GM23338 (cell line): ENCODE results near the gene RLF. TPM values are rescaled to one million over a fixed set of nuclear protein-coding genes. Genes with fewer than 3 reads are reported as not detected.

Experiments
- ATAC-seq: fragments of 200-7000 bp; cut with Tn5 transposase; 3 replicates; pipeline ENCODE4 v1.9.1; 2020
- DNase-seq: peaks from one replicate; pipeline ENCODE4 v3.0.0-alpha.2; 2015; ENCODE audit warnings: low spot score
- H2AFZ ChIP-seq: fragments of 200-600 bp; sonication (generic); 2 replicates; pipeline ENCODE4 v1.8.0; 2016; ENCODE audit warnings: antibody characterized with exemption, mild to moderate bottlenecking, moderate library complexity
- H3F3A ChIP-seq: fragments of 200-600 bp; sonication (generic); replicated peaks from 2 replicates; pipeline ENCODE4 v1.8.0; 2017; ENCODE audit warnings: antibody characterized with exemption, mixed run types, low read depth
- H3K27ac ChIP-seq: fragments of 200-600 bp; sonication (generic); 2 replicates; pipeline ENCODE4 v1.6.1; 2016; ENCODE audit warnings: low read depth
- H3K27me3 ChIP-seq: fragments of 200-600 bp; sonication (generic); 2 replicates; pipeline ENCODE4 v1.8.0; 2016; ENCODE audit warnings: mild to moderate bottlenecking, mixed run types, moderate library complexity; ENCODE audit not compliant: insufficient read depth
- H3K36me3 ChIP-seq: fragments of 200-600 bp; sonication (generic); 2 replicates; pipeline ENCODE4 v1.8.0; 2016; ENCODE audit warnings: mild to moderate bottlenecking; ENCODE audit not compliant: insufficient read depth
- H3K4me1 ChIP-seq: fragments of 200-600 bp; sonication (generic); 2 replicates; pipeline ENCODE4 v1.8.0; 2016; ENCODE audit warnings: mild to moderate bottlenecking, moderate library complexity; ENCODE audit not compliant: insufficient read depth
- H3K4me2 ChIP-seq: fragments of 200-600 bp; sonication (generic); 2 replicates; pipeline ENCODE4 v1.7.1; 2017; ENCODE audit warnings: mixed run types
- H3K4me3 ChIP-seq: fragments of 200-600 bp; sonication (generic); 2 replicates; pipeline ENCODE4 v1.6.1; 2016; ENCODE audit warnings: mixed run types
- H3K79me2 ChIP-seq: fragments of 200-600 bp; sonication (generic); replicated peaks from 2 replicates; pipeline ENCODE4 v1.8.0; 2017; ENCODE audit warnings: mild to moderate bottlenecking; ENCODE audit not compliant: insufficient read depth
- H3K9me2 ChIP-seq: fragments of 200-600 bp; sonication (generic); 2 replicates; pipeline ENCODE4 v1.8.0; 2017; ENCODE audit not compliant: insufficient read depth
- H4K20me1 ChIP-seq: fragments of 200-600 bp; sonication (generic); replicated peaks from 2 replicates; pipeline ENCODE4 v1.8.0; 2017; ENCODE audit warnings: mild to moderate bottlenecking; ENCODE audit not compliant: insufficient read depth
- H3K27ac Mint-ChIP-seq: 2 replicates; pipeline ENCODE4 v1.8.0; 2020; ENCODE audit warnings: inconsistent platforms, mild to moderate bottlenecking, moderate library complexity, mixed read lengths
- H3K27me3 Mint-ChIP-seq: 3 replicates; pipeline ENCODE4 v1.8.0; 2022; ENCODE audit warnings: low read depth, mild to moderate bottlenecking, moderate library complexity, mixed read lengths, inconsistent platforms; ENCODE audit not compliant: insufficient read depth, poor library complexity
- H3K36me3 Mint-ChIP-seq: 3 replicates; pipeline ENCODE4 v1.8.0; 2021; ENCODE audit warnings: low read depth, mild to moderate bottlenecking, inconsistent platforms, moderate library complexity, mixed read lengths
- H3K4me1 Mint-ChIP-seq: 3 replicates; pipeline ENCODE4 v1.8.0; 2020; ENCODE audit warnings: mild to moderate bottlenecking, inconsistent platforms, mixed read lengths
- H3K4me3 Mint-ChIP-seq: 3 replicates; pipeline ENCODE4 v1.8.0; 2021; ENCODE audit warnings: moderate library complexity, mild to moderate bottlenecking, inconsistent platforms, mixed read lengths
- H3K9me3 Mint-ChIP-seq: 3 replicates; pipeline ENCODE4 v1.8.0; 2020; ENCODE audit warnings: moderate library complexity, mild to moderate bottlenecking, inconsistent platforms, mixed read lengths
- CREB1 ChIP-seq: fragments of 250-450 bp; sonication (Bioruptor Pico); IDR thresholded peaks from 2 replicates; pipeline ENCODE4 v1.5.0; 2020; ENCODE audit warnings: low read depth, mild to moderate bottlenecking, moderate library complexity
- EZH2phosphoT487 ChIP-seq: fragments of 200-600 bp; sonication (generic); IDR thresholded peaks from one replicate; pipeline ENCODE4 v1.8.1; 2018; ENCODE audit warnings: antibody characterized with exemption; ENCODE audit not compliant: unreplicated experiment
- JUNB ChIP-seq: IDR thresholded peaks from one replicate; pipeline ENCODE4 v1.6.1; 2016; ENCODE audit warnings: antibody characterized with exemption; ENCODE audit not compliant: unreplicated experiment
- polyA plus RNA-seq: library from polyadenylated mRNA; unstranded; fragments of >200 nt; fragmentation: Nextera tagmentation; extraction: Ambion mirVana; gene quantifications from 2 replicates; pipeline ENCODE4 v1.2.1, GENCODE V29; 2016
- total RNA-seq: library from RNA; depleted of rRNA; stranded (reverse); fragments of >200 nt; shearing (Covaris generic); gene quantifications from 2 replicates; pipeline ENCODE4 v1.2.3, GENCODE V29; 2014
- TF ChIP-seq, protein P1 (sequence below): IDR thresholded peaks from one replicate; pipeline ENCODE4 v1.6.1; 2018; ENCODE audit warnings: antibody characterized with exemption; ENCODE audit not compliant: unreplicated experiment
- TF ChIP-seq, protein P2 (sequence below): IDR thresholded peaks from 2 replicates; pipeline ENCODE4 v1.6.1; 2016; ENCODE audit warnings: antibody characterized with exemption
- TF ChIP-seq, protein P3 (sequence below): fragments of 250-450 bp; sonication (Bioruptor Pico); IDR thresholded peaks from 2 replicates; pipeline ENCODE4 v1.5.0; 2020; ENCODE audit warnings: mild to moderate bottlenecking, moderate library complexity
- TF ChIP-seq, protein P4 (sequence below), 2 experiments: fragments of 200-600 bp in 1 of 2; sonication (generic) in 1 of 2; conservative IDR thresholded peaks; 2 replicates each; pipeline versions ENCODE4 v1.5.1 to v1.6.1; 2016 to 2017; ENCODE audit warnings: antibody characterized with exemption in 2 of 2, low read depth in 2 of 2, mild to moderate bottlenecking in 2 of 2, moderate library complexity in 1 of 2

RLF gene
- total and polyA plus RNA-seq, 2 experiments from 2014 or later, result 6.6 to 21.1 TPM

DNA sequence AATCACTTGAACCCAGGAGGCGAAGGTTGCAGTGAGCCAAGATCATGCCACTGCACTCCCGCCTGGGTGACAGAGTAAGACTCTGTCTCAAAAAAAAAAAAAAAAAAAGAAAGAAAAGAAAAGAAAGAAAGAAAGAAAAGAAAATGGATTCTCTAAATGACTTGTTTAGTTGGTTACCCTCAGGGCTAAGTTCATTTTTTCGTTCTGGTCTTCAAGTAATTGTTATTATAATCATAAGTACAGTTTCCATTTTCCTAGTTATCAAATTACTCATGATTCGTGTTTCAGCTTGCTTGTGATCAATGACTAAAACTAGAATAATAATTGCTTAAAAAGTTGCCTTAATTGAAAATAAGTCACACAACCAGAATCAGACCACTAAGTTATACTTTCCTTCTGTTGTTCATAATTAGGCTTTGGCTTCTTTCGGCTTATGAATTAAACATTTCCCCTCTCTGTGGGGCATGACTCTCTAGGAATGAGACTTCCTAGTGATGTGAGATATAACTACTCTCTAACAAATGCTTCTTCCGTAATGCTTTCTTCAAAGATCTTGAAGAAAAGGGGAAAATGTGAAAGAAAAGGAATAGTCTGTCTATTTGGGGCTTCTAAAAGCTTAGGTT, 9.6 kb upstream of the RLF start:
- Histone ChIP-seq H3K4me1 (no peaks in the 10 kb centered on the region), H4K20me1 (no peaks in the 10 kb centered on the region), H3K4me2 (no peak overlapping the region), H3F3A (no peaks in the 10 kb centered on the region), H3K36me3 (no peaks in the 10 kb centered on the region), H2AFZ (no peak overlapping the region), H3K9me2 (no peaks in the 10 kb centered on the region), H3K27ac (no peak overlapping the region), H3K4me3 (no peak overlapping the region), H3K27me3 (no peaks in the 10 kb centered on the region), H3K79me2 (no peaks in the 10 kb centered on the region)
- Mint-ChIP-seq H3K27ac (no peak overlapping the region), H3K4me1 (no peaks in the 10 kb centered on the region), H3K27me3 (peaks cover 2% of the 10 kb centered on the region), H3K9me3 (no peaks in the 10 kb centered on the region), H3K36me3 (no peaks in the 10 kb centered on the region), H3K4me3 (no peak overlapping the region)
- TF ChIP-seq, protein P1, sequence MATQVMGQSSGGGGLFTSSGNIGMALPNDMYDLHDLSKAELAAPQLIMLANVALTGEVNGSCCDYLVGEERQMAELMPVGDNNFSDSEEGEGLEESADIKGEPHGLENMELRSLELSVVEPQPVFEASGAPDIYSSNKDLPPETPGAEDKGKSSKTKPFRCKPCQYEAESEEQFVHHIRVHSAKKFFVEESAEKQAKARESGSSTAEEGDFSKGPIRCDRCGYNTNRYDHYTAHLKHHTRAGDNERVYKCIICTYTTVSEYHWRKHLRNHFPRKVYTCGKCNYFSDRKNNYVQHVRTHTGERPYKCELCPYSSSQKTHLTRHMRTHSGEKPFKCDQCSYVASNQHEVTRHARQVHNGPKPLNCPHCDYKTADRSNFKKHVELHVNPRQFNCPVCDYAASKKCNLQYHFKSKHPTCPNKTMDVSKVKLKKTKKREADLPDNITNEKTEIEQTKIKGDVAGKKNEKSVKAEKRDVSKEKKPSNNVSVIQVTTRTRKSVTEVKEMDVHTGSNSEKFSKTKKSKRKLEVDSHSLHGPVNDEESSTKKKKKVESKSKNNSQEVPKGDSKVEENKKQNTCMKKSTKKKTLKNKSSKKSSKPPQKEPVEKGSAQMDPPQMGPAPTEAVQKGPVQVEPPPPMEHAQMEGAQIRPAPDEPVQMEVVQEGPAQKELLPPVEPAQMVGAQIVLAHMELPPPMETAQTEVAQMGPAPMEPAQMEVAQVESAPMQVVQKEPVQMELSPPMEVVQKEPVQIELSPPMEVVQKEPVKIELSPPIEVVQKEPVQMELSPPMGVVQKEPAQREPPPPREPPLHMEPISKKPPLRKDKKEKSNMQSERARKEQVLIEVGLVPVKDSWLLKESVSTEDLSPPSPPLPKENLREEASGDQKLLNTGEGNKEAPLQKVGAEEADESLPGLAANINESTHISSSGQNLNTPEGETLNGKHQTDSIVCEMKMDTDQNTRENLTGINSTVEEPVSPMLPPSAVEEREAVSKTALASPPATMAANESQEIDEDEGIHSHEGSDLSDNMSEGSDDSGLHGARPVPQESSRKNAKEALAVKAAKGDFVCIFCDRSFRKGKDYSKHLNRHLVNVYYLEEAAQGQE, result no peak
- TF ChIP-seq, protein P2, sequence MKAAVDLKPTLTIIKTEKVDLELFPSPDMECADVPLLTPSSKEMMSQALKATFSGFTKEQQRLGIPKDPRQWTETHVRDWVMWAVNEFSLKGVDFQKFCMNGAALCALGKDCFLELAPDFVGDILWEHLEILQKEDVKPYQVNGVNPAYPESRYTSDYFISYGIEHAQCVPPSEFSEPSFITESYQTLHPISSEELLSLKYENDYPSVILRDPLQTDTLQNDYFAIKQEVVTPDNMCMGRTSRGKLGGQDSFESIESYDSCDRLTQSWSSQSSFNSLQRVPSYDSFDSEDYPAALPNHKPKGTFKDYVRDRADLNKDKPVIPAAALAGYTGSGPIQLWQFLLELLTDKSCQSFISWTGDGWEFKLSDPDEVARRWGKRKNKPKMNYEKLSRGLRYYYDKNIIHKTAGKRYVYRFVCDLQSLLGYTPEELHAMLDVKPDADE, result no peak
- TF ChIP-seq EZH2phosphoT487, result no peak
- TF ChIP-seq, protein P3, sequence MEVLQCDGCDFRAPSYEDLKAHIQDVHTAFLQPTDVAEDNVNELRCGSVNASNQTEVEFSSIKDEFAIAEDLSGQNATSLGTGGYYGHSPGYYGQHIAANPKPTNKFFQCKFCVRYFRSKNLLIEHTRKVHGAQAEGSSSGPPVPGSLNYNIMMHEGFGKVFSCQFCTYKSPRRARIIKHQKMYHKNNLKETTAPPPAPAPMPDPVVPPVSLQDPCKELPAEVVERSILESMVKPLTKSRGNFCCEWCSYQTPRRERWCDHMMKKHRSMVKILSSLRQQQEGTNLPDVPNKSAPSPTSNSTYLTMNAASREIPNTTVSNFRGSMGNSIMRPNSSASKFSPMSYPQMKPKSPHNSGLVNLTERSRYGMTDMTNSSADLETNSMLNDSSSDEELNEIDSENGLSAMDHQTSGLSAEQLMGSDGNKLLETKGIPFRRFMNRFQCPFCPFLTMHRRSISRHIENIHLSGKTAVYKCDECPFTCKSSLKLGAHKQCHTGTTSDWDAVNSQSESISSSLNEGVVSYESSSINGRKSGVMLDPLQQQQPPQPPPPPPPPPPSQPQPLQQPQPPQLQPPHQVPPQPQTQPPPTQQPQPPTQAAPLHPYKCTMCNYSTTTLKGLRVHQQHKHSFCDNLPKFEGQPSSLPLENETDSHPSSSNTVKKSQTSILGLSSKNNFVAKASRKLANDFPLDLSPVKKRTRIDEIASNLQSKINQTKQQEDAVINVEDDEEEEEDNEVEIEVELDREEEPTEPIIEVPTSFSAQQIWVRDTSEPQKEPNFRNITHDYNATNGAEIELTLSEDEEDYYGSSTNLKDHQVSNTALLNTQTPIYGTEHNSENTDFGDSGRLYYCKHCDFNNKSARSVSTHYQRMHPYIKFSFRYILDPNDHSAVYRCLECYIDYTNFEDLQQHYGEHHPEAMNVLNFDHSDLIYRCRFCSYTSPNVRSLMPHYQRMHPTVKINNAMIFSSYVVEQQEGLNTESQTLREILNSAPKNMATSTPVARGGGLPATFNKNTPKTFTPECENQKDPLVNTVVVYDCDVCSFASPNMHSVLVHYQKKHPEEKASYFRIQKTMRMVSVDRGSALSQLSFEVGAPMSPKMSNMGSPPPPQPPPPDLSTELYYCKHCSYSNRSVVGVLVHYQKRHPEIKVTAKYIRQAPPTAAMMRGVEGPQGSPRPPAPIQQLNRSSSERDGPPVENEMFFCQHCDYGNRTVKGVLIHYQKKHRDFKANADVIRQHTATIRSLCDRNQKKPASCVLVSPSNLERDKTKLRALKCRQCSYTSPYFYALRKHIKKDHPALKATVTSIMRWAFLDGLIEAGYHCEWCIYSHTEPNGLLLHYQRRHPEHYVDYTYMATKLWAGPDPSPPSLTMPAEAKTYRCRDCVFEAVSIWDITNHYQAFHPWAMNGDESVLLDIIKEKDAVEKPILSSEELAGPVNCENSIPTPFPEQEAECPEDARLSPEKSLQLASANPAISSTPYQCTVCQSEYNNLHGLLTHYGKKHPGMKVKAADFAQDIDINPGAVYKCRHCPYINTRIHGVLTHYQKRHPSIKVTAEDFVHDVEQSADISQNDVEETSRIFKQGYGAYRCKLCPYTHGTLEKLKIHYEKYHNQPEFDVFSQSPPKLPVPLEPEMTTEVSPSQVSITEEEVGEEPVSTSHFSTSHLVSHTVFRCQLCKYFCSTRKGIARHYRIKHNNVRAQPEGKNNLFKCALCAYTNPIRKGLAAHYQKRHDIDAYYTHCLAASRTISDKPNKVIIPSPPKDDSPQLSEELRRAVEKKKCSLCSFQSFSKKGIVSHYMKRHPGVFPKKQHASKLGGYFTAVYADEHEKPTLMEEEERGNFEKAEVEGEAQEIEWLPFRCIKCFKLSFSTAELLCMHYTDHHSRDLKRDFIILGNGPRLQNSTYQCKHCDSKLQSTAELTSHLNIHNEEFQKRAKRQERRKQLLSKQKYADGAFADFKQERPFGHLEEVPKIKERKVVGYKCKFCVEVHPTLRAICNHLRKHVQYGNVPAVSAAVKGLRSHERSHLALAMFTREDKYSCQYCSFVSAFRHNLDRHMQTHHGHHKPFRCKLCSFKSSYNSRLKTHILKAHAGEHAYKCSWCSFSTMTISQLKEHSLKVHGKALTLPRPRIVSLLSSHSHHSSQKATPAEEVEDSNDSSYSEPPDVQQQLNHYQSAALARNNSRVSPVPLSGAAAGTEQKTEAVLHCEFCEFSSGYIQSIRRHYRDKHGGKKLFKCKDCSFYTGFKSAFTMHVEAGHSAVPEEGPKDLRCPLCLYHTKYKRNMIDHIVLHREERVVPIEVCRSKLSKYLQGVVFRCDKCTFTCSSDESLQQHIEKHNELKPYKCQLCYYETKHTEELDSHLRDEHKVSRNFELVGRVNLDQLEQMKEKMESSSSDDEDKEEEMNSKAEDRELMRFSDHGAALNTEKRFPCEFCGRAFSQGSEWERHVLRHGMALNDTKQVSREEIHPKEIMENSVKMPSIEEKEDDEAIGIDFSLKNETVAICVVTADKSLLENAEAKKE (CRISPR knock-in tag), result no peak
- TF ChIP-seq, protein P4, sequence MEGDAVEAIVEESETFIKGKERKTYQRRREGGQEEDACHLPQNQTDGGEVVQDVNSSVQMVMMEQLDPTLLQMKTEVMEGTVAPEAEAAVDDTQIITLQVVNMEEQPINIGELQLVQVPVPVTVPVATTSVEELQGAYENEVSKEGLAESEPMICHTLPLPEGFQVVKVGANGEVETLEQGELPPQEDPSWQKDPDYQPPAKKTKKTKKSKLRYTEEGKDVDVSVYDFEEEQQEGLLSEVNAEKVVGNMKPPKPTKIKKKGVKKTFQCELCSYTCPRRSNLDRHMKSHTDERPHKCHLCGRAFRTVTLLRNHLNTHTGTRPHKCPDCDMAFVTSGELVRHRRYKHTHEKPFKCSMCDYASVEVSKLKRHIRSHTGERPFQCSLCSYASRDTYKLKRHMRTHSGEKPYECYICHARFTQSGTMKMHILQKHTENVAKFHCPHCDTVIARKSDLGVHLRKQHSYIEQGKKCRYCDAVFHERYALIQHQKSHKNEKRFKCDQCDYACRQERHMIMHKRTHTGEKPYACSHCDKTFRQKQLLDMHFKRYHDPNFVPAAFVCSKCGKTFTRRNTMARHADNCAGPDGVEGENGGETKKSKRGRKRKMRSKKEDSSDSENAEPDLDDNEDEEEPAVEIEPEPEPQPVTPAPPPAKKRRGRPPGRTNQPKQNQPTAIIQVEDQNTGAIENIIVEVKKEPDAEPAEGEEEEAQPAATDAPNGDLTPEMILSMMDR (conservative IDR thresholded peaks at IDR 0.05; ENCODE audit: low read depth in 2 of 2), result no peak
- no peak for TF ChIP-seq CREB1
- TF ChIP-seq JUNB, result no peak
- ATAC-seq, result no peak
- no peak for DNase-seq
